ENCODE data around the gene RNF151.

DNA sequence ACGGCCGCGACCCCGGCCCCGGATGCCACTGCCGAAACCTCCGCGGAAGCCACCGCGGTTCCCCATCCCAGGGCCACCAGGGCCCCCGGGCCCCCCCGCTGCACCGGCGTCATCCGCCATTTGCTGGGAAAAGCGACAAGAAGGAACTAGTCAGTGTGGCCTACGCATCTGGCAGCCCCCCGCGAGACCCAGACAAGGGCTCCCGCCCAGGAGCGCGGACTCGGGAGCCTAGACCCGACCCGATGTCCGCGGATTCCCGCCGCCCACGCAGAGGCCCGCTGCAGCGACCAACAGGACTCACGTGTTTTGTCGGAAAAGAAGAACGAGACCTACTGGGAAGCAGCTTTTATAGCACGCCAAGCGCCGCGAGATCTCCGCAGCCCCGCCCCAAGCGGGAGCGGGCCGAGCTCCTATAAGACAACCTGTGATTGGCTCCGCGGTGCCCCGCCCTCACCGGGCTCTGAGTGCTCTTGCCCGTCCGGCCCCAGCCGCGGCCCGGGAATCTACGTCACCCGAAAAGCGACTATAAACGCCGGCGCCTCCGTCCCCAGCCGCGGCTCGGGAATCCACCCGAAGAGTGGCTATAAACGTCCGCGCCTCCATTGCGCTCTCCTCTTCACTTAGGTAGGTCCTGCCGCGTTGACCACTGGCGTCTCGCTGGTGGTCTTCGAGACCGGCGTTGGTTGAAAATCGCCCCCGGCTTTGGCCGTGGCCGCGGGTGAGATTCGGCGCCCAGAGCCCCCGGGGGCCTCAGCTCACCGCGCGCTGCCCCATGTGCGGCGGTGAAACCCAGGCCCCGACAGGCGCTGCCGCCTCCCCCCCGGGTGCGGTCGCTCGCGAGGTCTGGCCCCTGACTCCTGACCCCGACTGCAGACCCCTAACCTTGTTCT is 1.9 kb upstream of the RNF151 start, which contains the start of gene RPS2:
- no peak for TF ChIP-seq EZH2phosphoT487 (IDR thresholded peaks at IDR 0.05; ENCODE audit: borderline replicate concordance, low read depth, low read length)
- TF ChIP-seq, protein P1, sequence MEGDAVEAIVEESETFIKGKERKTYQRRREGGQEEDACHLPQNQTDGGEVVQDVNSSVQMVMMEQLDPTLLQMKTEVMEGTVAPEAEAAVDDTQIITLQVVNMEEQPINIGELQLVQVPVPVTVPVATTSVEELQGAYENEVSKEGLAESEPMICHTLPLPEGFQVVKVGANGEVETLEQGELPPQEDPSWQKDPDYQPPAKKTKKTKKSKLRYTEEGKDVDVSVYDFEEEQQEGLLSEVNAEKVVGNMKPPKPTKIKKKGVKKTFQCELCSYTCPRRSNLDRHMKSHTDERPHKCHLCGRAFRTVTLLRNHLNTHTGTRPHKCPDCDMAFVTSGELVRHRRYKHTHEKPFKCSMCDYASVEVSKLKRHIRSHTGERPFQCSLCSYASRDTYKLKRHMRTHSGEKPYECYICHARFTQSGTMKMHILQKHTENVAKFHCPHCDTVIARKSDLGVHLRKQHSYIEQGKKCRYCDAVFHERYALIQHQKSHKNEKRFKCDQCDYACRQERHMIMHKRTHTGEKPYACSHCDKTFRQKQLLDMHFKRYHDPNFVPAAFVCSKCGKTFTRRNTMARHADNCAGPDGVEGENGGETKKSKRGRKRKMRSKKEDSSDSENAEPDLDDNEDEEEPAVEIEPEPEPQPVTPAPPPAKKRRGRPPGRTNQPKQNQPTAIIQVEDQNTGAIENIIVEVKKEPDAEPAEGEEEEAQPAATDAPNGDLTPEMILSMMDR (conservative IDR thresholded peaks at IDR 0.05; ENCODE audit: low read length), result 0 out of 2 replicates have a peak, but pooled peaks have one; percentile 34

Measured in OCI-LY7 (cell line).